Tibial nerve (tissue), 3 donors: Measurements from ENCODE around the gene ZNF331.

Source experiments
- POLR2A ChIP-seq, 2 donors: fragments of 450-650 bp; IDR thresholded peaks; one replicate each; pipeline ENCODE4 v1.6.1; 2017; ENCODE audit warnings: antibody characterized with exemption in 2 of 2, mild to moderate bottlenecking in 2 of 2, moderate library complexity in 2 of 2
- TF ChIP-seq, protein P1 (sequence below), 5 experiments: fragments of 200-600 bp in 3 of 5; fragments of 450-650 bp in 2 of 5; sonication (generic) in 3 of 5; IDR thresholded peaks; one replicate each; pipeline ENCODE4 v1.5.1; 2016 to 2019; ENCODE audit warnings: antibody characterized with exemption in 5 of 5, mild to moderate bottlenecking in 3 of 5, moderate library complexity in 2 of 5

DNA sequence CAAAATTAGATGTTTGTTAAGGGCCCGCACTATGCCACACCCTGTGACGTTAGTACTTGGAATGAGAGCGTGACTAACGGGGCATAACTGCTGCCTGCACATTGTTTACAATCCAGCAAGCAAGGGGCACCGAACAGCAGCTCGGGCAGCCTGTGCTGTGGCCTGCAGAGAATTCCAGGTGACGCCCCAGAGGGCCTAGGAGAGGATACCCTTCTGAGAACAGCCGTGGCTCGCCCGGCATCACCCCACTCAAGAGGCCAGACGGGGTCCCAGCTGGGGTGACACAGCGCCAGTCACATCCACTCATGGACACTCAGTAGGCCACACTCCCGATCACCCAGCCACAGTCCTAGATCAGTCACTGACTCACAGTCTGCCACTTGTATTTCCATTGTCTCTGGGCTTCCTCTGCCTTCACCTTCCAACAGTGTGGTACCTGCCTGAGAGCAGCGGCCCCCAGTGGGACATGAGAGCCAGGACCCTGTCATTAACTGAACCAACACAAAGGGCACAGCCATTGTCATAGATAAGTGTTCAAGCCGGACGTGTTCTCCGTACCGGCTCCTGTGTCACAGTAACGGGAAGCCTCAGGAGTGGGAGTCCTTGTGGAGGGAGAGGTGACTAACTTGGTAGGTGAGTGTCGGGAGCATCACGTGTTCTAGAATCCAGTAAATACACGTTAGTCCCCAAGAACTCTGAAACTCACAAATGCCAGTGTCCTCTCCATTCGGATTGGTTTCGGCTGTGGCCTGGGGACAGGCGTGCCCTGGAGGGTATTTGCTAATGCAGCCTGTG, 7.5 kb downstream of the ZNF331 start:
- TF ChIP-seq, protein P1, sequence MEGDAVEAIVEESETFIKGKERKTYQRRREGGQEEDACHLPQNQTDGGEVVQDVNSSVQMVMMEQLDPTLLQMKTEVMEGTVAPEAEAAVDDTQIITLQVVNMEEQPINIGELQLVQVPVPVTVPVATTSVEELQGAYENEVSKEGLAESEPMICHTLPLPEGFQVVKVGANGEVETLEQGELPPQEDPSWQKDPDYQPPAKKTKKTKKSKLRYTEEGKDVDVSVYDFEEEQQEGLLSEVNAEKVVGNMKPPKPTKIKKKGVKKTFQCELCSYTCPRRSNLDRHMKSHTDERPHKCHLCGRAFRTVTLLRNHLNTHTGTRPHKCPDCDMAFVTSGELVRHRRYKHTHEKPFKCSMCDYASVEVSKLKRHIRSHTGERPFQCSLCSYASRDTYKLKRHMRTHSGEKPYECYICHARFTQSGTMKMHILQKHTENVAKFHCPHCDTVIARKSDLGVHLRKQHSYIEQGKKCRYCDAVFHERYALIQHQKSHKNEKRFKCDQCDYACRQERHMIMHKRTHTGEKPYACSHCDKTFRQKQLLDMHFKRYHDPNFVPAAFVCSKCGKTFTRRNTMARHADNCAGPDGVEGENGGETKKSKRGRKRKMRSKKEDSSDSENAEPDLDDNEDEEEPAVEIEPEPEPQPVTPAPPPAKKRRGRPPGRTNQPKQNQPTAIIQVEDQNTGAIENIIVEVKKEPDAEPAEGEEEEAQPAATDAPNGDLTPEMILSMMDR (IDR thresholded peaks at IDR 0.05), result no peak
- no peak for TF ChIP-seq POLR2A (IDR thresholded peaks at IDR 0.05)
